ENCODE measurements around the gene NTNG2.

Gene NTNG2

DNA sequence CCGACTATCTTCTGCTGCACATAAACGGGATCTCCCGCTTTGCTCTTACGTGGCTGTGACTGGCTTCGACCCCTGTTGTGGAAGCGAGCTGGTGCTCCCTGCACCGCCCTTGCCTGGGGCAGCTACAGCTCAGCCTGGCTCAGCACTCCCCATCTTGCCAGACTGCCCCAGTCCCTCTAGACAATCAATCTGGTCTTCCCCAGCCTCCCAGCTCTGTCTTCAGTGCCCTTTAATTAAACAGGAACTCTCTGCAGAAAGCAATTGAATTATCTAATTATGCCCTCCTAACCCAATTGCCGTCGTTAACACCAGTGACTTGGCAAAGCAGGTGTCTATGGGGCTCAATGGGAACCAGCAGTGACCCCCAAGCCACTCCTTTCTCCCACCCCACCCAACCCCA lies 18.9 kb upstream of the NTNG2 start:
- no peaks in the 10 kb centered on the region for H3K36me3 ChIP-seq
- H3K9me3 ChIP-seq (replicated peaks in 1 of 11), result no peaks in the 10 kb centered on the region
- peaks cover 16 to 34% (median 28%) of the 10 kb centered on the region in 10 experiments for H3K4me1 ChIP-seq
- H3K27me3 ChIP-seq, result peaks cover 0 to 3% (median 0%) of the 10 kb centered on the region in 11 experiments; a peak in 4 of 22 replicates
- no peak overlapping the region for H3K4me2 ChIP-seq
- no peak overlapping the region for H3K4me3 ChIP-seq
- H4K20me1 ChIP-seq, result no peaks in the 10 kb centered on the region
- H3K27ac ChIP-seq, result no peak overlapping the region
- no peak for TF ChIP-seq Cebpa-rat (IDR thresholded peaks at IDR 0.05)
- H3K9ac ChIP-seq, result no peak overlapping the region

DNA sequence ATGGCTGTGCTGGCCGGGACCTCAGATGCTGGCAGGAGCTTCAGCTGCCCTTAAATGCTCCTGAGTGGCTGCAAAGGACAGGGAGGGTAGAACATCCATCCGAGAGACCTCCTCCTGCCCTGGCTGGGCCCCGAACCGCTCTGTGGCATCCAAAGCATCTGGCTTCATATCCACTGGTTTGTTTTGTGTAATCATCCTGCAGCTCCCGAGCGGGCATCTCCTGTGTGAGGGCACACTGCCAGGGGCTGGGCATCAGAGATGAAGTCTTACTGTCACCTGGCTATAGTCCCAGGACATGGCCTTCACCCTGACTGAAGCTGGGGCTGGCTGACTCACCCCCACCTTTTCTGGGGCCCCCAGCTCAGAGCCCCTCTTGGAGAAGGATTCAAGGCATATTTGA lies 18.5 kb upstream of the NTNG2 start:
- H3K4me1 ChIP-seq, result peaks cover 16 to 34% (median 28%) of the 10 kb centered on the region in 10 experiments
- no peaks in the 10 kb centered on the region; a peak in 1 of 22 replicates for H4K20me1 ChIP-seq
- no peaks in the 10 kb centered on the region for H3K9me3 ChIP-seq (replicated peaks in 1 of 11)
- peaks cover 0 to 3% (median 0%) of the 10 kb centered on the region in 11 experiments; a peak in 4 of 22 replicates for H3K27me3 ChIP-seq
- no peak overlapping the region for H3K4me2 ChIP-seq
- H3K36me3 ChIP-seq, result no peaks in the 10 kb centered on the region
- no peak for TF ChIP-seq Cebpa-rat (IDR thresholded peaks at IDR 0.05)
- H3K27ac ChIP-seq, result no peak overlapping the region
- H3K9ac ChIP-seq, result no peak overlapping the region
- no peak overlapping the region for H3K4me3 ChIP-seq

DNA sequence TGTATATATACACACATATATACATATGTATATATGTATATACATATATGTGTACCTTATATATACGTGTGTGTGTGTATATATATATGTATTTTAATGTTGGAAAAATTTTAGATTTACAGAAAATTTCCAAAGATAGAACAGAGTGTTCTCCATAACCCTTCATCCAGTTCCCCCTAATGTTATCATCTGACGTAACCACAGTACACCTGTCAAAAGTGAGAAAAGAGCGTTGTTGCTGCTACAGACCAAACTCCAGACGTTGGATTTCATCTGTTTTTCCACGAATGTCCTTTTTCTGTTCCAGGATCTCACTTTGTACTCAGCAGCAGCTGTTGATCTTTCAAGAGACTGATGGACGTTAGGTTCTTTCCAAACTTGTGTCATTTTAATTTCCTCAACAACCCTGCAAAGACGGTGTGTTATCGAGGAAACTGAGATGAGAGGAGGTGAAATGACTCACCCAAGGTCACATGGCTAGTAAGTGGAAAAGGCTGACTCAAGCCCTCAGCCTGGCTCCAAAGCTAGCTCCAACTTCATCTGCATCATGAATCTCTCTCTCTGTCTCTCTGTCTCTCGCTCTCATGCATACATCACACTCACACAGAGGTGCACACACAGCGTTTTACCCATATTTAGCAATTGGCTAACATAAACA lies 17.0 kb upstream of the NTNG2 start:
- H3K9me3 ChIP-seq (replicated peaks in 1 of 11), result no peaks in the 10 kb centered on the region
- H3K4me1 ChIP-seq, result peaks cover 16 to 33% (median 28%) of the 10 kb centered on the region in 10 experiments
- peak overlapping the region in 3 of 11 experiments; percentile 5 to 44 (median 35); a peak in 5 of 22 replicates for H3K4me2 ChIP-seq
- H3K27me3 ChIP-seq, result peaks cover 0 to 3% (median 0%) of the 10 kb centered on the region in 11 experiments; a peak in 4 of 22 replicates
- H3K9ac ChIP-seq, result no peak overlapping the region
- H4K20me1 ChIP-seq, result no peaks in the 10 kb centered on the region; a peak in 1 of 22 replicates
- TF ChIP-seq Cebpa-rat (IDR thresholded peaks at IDR 0.05), result no peak
- H3K36me3 ChIP-seq, result no peaks in the 10 kb centered on the region
- H3K27ac ChIP-seq, result no peak overlapping the region
- H3K4me3 ChIP-seq, result no peak overlapping the region

DNA sequence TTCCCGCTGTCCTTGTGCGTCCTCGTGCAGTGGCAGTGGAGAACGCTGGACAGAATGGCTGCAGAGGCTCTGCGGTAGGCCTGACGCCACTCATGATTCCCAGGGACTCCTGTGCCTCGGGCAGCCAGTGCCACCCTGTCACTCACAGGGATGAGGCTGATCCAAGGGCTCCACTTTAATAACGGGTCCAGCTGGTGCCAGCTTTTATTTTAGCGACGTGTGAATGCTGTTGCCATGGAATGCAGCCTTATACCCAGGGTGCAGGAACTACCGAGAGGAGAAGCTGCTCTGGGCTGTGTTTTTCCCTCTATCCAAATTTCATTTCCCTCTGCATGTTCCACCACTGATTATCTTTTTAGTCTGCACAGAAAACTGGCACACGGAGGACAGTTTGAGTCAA lies 15.8 kb upstream of the NTNG2 start:
- Histone ChIP-seq H4K20me1 (no peaks in the 10 kb centered on the region; a peak in 1 of 22 replicates), H3K4me1 (peaks cover 16 to 21% (median 20%) of the 10 kb centered on the region in 10 experiments), H3K9ac (no peak overlapping the region), H3K36me3 (no peaks in the 10 kb centered on the region), H3K27me3 (peaks cover 0 to 3% (median 0%) of the 10 kb centered on the region in 11 experiments; a peak in 3 of 22 replicates), H3K4me2 (no peak overlapping the region), H3K9me3 (replicated peaks in 1 of 11) (no peaks in the 10 kb centered on the region), H3K4me3 (no peak overlapping the region), H3K27ac (no peak overlapping the region)
- no peak for TF ChIP-seq Cebpa-rat (IDR thresholded peaks at IDR 0.05)

DNA sequence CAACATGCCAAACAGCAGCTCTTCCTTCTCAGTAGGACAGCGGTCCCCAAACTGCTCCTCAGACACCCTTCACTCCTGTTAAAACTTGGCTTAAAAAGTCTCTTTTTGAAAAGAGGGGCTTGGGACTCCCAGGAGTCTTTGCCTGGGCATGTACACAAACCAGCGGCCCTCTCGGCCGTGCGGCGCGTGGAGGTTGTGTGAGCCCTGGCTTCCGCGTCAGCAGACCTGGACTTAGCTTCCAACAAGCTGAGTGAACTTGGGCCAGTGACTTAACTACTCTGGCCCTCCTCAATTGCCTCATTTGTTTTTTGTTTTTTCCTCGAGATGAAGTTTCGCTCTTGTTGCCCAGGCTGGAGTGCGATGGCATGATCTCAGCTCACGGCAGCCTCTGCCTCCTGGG lies 15.3 kb upstream of the NTNG2 start:
- peaks cover 0 to under 1% (median 0%) of the 10 kb centered on the region in 11 experiments; a peak in 3 of 22 replicates for H3K27me3 ChIP-seq
- H4K20me1 ChIP-seq, result peaks cover 0 to 5% (median 0%) of the 10 kb centered on the region in 11 experiments; a peak in 1 of 22 replicates
- no peak for TF ChIP-seq Cebpa-rat (IDR thresholded peaks at IDR 0.05)

DNA sequence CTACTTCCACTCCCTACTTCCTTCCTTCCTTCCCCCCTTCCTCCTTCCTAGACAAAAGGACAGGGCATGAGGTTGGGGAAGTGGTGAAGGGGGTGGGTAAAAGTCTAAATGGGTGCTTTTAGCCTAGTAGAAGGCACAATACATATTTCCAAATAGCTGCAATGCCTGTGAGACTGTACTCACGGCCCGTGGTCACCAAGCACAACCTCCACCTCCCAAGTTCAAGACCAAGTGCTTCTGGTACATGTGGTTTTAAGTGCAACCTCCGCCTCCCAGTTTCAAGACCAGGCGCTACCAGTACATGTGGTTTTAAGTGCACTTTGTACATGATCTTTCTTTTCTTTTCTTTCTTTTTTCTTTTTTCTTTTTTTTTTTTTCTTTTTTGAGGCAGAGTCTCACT lies 14.5 kb upstream of the NTNG2 start:
- peaks cover 0 to 6% (median 0%) of the 10 kb centered on the region in 11 experiments; a peak in 1 of 22 replicates for H4K20me1 ChIP-seq
- no peak overlapping the region for H3K9ac ChIP-seq
- H3K4me2 ChIP-seq, result peak overlapping the region in 9 of 11 experiments; percentile 3 to 39 (median 12); a peak in 11 of 22 replicates
- H3K9me3 ChIP-seq (replicated peaks in 1 of 11), result no peaks in the 10 kb centered on the region
- no peak overlapping the region for H3K27ac ChIP-seq
- H3K4me1 ChIP-seq, result peaks cover 6 to 20% (median 16%) of the 10 kb centered on the region in 10 experiments; a peak in 16 of 20 replicates
- no peak overlapping the region for H3K4me3 ChIP-seq
- H3K27me3 ChIP-seq, result no peaks in the 10 kb centered on the region
- no peak for TF ChIP-seq Cebpa-rat (IDR thresholded peaks at IDR 0.05)
- no peaks in the 10 kb centered on the region for H3K36me3 ChIP-seq

More for the DNA sequence above, 15.3 kb upstream of the NTNG2 start:
- H3K4me2 ChIP-seq, result 0 out of 22 replicates have a peak overlapping the region, but pooled peaks of 1 of the 11 experiments have one; percentile 39
- peaks cover 10 to 21% (median 17%) of the 10 kb centered on the region in 10 experiments; a peak in 19 of 20 replicates for H3K4me1 ChIP-seq
- H3K9ac ChIP-seq, result no peak overlapping the region
- H3K4me3 ChIP-seq, result no peak overlapping the region
- no peaks in the 10 kb centered on the region for H3K9me3 ChIP-seq (replicated peaks in 1 of 11)
- no peaks in the 10 kb centered on the region for H3K36me3 ChIP-seq
- no peak overlapping the region for H3K27ac ChIP-seq

DNA sequence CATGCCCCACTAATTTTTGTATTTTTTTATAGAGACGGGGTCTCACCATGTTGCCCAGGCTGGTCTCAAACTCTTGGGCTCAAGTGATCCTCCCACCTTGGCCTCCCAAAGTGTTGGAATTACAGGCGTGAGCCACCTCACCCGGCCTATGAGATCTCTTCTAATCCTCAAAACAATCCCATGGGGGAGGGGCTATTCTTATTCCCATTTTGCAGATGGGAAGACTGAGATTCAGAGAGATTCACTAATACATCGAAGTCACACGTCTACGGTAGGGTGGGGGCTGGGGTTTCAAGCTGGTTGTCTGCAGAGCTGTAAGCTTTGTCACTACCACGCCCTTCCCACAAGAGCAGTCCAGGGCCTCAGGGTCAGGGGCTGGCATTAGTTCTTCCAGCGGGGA lies 14.0 kb upstream of the NTNG2 start:
- no peak for TF ChIP-seq Cebpa-rat (IDR thresholded peaks at IDR 0.05)
- Histone ChIP-seq H3K36me3 (no peaks in the 10 kb centered on the region), H3K9ac (no peak overlapping the region), H3K27me3 (no peaks in the 10 kb centered on the region), H3K4me3 (no peak overlapping the region), H4K20me1 (peaks cover 0 to 6% (median 0%) of the 10 kb centered on the region in 11 experiments; a peak in 1 of 22 replicates), H3K27ac (no peak overlapping the region), H3K4me1 (peaks cover 6 to 24% (median 16%) of the 10 kb centered on the region in 10 experiments; a peak in 16 of 20 replicates), H3K4me2 (peak overlapping the region in 2 of 11 experiments; percentile 11 to 39; a peak in 3 of 22 replicates), H3K9me3 (replicated peaks in 1 of 11) (no peaks in the 10 kb centered on the region)

DNA sequence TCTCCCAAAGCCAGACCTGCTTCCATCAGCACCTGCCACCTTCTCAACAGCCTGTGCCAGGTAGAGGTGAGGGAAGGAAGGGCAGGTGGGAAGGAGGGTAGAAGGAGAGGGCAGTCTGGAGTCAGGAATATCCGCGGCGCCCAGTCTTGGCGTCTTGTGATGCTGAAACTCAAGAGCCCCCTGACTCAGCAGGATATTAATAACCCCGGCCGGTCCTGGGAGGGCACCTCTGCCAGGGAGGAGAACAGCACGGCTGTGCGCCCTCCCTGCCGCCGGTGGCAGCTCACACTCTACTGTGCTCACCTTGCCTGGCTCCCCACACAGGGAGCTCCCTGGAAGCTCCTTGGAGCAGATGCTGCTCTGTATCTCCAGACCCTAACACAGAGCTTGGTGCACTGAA lies 11.6 kb upstream of the NTNG2 start:
- no peaks in the 10 kb centered on the region for H3K27me3 ChIP-seq
- H3K4me2 ChIP-seq, result no peak overlapping the region

DNA sequence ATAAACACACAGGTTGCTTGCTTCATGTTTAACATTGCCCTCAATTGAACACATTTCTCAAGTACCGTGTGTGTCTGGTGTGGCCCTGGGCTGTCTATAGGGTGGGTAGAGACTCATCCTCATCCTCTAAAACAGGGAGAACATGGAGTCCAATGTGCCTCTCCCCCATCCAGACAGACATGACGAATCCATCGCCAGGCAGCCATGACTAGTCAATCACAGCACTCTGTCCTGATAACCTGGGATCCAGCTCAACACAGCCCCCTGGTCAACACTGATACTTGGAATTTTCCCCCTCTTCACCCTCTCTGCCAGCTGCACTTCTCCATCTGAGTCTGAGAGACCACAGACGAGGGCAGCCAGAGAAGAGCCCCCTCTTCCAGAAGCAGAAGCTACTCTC lies 10.7 kb upstream of the NTNG2 start:
- H3K4me1 ChIP-seq, result peaks cover 7 to 37% (median 23%) of the 10 kb centered on the region in 10 experiments; a peak in 17 of 20 replicates
- H3K4me2 ChIP-seq, result peak overlapping the region in 6 of 11 experiments; percentile 17 to 47 (median 34); a peak in 9 of 22 replicates
- no peak overlapping the region for H3K4me3 ChIP-seq
- H3K36me3 ChIP-seq, result no peaks in the 10 kb centered on the region
- H4K20me1 ChIP-seq, result peaks cover 0 to 6% (median 0%) of the 10 kb centered on the region in 11 experiments; a peak in 1 of 22 replicates
- no peak overlapping the region for H3K27ac ChIP-seq
- H3K9me3 ChIP-seq (replicated peaks in 1 of 11), result no peaks in the 10 kb centered on the region
- no peak overlapping the region for H3K9ac ChIP-seq
- TF ChIP-seq Cebpa-rat (IDR thresholded peaks at IDR 0.05), result no peak
- no peaks in the 10 kb centered on the region for H3K27me3 ChIP-seq

More for the DNA sequence above, 11.6 kb upstream of the NTNG2 start:
- no peak overlapping the region for H3K4me3 ChIP-seq
- TF ChIP-seq Cebpa-rat (IDR thresholded peaks at IDR 0.05), result no peak
- peaks cover 7 to 35% (median 23%) of the 10 kb centered on the region in 10 experiments; a peak in 17 of 20 replicates for H3K4me1 ChIP-seq
- H3K9ac ChIP-seq, result no peak overlapping the region
- H3K36me3 ChIP-seq, result no peaks in the 10 kb centered on the region
- H3K27ac ChIP-seq, result no peak overlapping the region
- H4K20me1 ChIP-seq, result peaks cover 0 to 6% (median 0%) of the 10 kb centered on the region in 11 experiments; a peak in 1 of 22 replicates
- H3K9me3 ChIP-seq (replicated peaks in 1 of 11), result no peaks in the 10 kb centered on the region

Data from BLaER1 treated with 17β-estradiol and CSF1 and Interleukin-3, amounts not matched to agents 10 nM and 100 nM (cell line).